HG03378 (cell line): ENCODE results near the gene RTBDN.

Experiments used
- ATAC-seq: cut with Tn5 transposase; IDR thresholded peaks from one replicate; pipeline ENCODE4 v1.9.1; 2021; ENCODE audit warnings: mild to moderate bottlenecking, moderate library complexity; ENCODE audit not compliant: unreplicated experiment

The RTBDN gene

GRCh38 chr19:12793290-12794195 is 40.8 kb downstream of the RTBDN start:
- ATAC-seq = peak; percentile 23

- ATAC-seq = no peak
Observed at GRCh38 chr19:12792853-12793289, 41.5 kb downstream of the RTBDN start.

GRCh38 chr19:12792051-12792852 is 42.1 kb downstream of the RTBDN start:
- no peak for ATAC-seq

- ATAC-seq = no peak
Observed at GRCh38 chr19:12791345-12792050, 42.9 kb downstream of the RTBDN start, which contains the start of gene JUNB. TSS of gene JUNB (plus strand) at chr19:12791486. CDS start at chr19:12791772, 286 bp downstream.

GRCh38 chr19:12790628-12791344 is 43.6 kb downstream of the RTBDN start:
- ATAC-seq = no peak

- peak; percentile 29 for ATAC-seq
Observed at GRCh38 chr19:12789904-12790619, 44.3 kb downstream of the RTBDN start.

- no peak for ATAC-seq
Observed at GRCh38 chr19:12789098-12789903, 45.1 kb downstream of the RTBDN start.

- ATAC-seq = no peak
Observed at GRCh38 chr19:12788682-12789097, 45.7 kb downstream of the RTBDN start.

- ATAC-seq = no peak
Observed at GRCh38 chr19:12788042-12788681, 46.2 kb downstream of the RTBDN start.

GRCh38 chr19:12787458-12787857 is 46.9 kb downstream of the RTBDN start:
- ATAC-seq = no peak

- no peak for ATAC-seq
Observed at GRCh38 chr19:12786952-12787351, 47.4 kb downstream of the RTBDN start.

- ATAC-seq = no peak
Observed at GRCh38 chr19:12786141-12786870, 48.1 kb downstream of the RTBDN start.

- no peak for ATAC-seq
Observed at GRCh38 chr19:12785431-12786031, 48.8 kb downstream of the RTBDN start.

GRCh38 chr19:12784871-12785430 is 49.4 kb downstream of the RTBDN start:
- no peak for ATAC-seq

- ATAC-seq = no peak
Observed at GRCh38 chr19:12784394-12784870, 49.9 kb downstream of the RTBDN start.

GRCh38 chr19:12783849-12784393 is 50.5 kb downstream of the RTBDN start:
- ATAC-seq = no peak
